HG02852 (cell line): ENCODE measurements around the gene DNLZ.
"Not testable (repeated sequence)": the region's sequence is repeated elsewhere in the genome, so short reads cannot be mapped to it uniquely, and the experiment has no call there.

ENCODE experiments used
- ATAC-seq: cut with Tn5 transposase; IDR thresholded peaks from one replicate; pipeline ENCODE4 v1.9.1; 2021; ENCODE audit warnings: mild to moderate bottlenecking, moderate library complexity; ENCODE audit not compliant: unreplicated experiment

DNLZ gene

DNA sequence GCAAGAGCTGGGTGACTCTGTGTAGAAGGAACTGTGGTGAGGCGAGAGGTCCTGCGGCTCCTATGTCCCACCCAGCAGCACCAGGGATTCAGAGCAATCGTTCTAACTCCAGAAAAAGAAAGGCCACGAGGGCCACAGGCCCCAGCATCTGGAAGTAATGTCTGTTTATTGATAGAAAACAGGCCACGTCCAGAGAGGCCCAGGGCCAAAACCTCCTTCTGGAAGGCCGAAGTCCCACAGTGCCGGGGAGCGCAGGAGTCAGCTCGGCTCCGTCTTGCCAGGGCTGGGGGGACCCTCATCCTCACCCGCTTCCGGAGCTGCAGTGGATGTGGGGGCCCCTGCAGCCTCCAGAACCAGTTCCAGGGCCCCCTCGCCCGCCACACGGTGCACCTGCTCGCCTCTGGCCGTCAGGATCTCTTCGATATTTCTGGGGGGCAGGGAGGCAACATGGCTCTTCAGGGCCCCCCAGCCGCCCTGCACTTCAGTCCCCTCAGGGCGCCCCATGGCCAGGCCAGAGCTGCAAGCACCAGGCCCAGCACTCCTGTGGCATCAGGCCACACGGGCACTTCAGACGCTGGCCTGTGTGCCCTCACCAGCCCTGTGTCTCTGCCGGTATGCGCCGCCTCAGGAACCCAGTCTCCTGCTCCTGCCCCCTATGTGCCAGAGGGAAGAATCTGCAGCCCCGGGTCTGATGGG, 1.6 kb downstream of the DNLZ start:
- ATAC-seq: no peak

DNA sequence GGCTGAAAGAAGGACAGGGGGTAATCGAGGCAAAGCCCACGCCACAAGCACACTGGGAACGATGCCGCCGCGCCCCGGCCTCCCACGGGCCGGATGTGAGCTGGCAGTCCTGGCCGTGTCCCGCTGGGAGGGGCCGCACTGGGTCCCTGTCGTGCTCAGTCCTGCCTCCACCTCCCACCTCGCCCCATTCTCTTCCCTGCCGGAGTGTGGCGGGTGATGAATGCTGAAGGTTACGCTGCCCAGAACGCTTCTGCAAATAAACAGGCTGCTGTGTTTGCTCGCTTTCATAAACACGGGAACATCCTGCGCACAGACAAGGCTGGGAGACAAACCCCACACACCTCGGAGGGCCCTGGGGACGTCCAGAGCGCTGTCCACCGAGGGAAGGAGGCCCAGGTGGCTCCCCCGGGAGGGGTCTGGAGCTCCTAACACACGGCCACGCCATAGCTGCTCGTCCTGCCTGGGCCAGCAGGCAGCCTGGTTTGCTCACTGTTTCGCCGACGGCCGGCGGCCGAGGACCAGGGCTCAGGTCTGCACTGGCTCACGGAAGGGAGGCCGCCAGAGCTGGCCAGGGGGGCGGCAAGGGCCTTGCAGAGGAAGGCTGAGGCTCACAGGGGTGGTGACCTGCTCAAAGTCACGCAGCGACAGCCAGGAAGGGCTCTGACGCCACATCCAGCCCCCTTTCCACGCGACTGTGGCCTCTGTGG, 2.3 kb downstream of the DNLZ start:
- no peak for ATAC-seq

DNA sequence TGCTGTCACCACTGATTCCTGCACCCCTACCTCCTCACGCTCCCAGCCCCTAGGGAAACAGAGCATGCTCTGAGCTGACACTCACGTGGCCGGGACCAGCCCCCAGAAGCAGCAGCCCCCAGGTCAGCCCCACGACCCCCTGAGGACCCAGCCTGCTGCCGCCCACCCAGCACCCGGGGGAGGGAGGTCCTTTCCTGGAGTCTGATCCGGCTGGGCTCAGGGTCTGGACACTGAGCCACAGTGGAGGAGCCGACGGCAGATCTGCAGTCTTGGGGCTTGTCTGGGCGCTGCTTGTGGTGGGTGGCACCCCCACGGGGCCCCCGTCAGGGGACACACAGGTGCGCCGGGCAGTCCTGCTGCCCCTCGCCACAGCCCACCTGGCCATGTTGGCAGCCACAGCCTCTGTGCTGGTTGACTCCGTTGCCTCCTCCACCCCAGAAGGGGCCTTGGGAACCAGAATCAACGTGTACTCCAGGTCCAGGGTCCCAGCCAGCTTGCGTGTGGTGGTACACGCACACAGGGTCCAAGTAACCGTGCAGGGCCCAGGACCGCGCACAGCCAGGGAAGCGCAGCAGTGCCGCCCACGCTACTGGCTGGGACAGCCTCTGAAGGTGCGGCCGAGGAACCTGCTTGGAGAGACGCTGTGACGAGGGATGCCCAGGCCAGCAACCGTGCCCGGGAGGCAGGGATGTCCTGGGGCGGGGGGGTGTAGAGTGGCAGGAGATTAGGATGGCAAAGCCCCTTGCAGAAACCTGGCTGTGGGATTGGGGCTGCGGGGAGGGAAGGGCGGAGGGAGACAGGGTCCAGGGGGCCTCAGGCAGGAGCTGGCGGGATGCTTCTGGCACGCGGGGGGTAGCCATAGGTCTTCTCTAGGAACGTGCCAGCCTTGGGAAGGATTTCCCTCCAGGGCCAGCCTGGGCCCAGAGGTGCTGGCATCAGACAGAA, 3.5 kb downstream of the DNLZ start:
- no peak for ATAC-seq

DNA sequence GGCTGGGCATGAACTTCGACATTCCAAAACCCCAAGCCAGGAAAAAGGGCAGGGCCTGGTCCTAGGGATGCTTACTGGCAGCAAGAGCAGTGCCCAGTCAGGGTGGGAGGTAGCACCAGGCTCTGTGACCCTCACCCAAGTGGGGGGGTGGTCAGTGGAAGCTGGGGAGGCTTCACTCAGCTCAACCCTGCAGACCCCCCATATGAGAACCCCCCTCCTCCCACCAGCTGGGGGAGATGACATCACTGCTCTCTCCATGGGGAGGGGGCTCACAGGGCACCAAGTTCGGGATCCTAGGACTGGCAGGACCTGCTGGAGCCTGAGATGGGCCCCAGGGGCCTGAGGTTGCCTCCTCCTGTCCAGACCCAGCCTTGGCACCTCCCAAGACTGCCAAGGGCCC, 4.7 kb downstream of the DNLZ start:
- ATAC-seq: no peak

DNA sequence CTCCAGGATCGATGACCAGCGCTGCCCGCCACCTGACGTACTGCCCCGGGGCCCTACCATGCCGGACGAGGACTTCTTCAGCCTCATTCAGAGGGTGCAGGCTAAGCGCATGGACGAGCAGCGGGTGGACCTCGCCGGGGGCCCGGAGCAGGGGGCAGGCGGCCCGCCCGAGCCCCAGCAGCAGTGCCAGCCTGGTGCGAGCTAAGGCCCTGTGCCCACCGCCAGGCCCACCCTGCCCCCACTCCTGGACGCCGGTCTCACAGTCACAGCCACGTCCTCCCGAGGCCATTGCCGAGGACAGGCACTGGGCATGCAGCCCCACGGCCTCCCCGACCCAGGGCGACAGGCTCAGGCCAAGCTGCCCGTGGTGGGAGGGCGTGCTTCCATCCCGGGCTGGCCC, 5.5 kb downstream of the DNLZ start:
- ATAC-seq: no peak

DNA sequence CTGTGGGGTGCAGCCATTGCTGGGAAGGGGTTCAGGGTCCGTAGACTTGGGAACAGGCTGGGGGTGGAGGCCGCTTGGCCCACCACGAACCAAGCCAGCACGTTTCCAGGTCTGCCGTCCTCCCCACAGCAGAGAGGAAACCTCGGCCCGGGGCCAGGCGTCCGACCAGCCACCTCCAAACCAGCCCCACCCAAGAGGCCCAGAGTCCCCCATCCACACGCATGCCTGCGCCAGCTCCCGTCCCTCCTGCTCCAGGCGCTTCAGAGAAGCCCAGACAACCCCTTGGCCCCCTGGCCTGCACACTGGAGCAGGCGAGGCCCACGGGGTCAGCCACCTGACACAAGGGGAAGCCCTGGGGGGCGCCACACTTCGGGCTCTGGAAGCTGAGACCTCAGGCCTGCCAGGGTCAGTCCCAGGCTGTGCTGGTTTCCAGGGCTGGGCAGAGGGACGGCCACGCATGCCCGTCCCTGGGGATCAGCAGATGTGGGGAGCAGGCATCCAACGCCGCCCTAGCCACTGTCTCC, 6.3 kb downstream of the DNLZ start:
- ATAC-seq: no peak

DNA sequence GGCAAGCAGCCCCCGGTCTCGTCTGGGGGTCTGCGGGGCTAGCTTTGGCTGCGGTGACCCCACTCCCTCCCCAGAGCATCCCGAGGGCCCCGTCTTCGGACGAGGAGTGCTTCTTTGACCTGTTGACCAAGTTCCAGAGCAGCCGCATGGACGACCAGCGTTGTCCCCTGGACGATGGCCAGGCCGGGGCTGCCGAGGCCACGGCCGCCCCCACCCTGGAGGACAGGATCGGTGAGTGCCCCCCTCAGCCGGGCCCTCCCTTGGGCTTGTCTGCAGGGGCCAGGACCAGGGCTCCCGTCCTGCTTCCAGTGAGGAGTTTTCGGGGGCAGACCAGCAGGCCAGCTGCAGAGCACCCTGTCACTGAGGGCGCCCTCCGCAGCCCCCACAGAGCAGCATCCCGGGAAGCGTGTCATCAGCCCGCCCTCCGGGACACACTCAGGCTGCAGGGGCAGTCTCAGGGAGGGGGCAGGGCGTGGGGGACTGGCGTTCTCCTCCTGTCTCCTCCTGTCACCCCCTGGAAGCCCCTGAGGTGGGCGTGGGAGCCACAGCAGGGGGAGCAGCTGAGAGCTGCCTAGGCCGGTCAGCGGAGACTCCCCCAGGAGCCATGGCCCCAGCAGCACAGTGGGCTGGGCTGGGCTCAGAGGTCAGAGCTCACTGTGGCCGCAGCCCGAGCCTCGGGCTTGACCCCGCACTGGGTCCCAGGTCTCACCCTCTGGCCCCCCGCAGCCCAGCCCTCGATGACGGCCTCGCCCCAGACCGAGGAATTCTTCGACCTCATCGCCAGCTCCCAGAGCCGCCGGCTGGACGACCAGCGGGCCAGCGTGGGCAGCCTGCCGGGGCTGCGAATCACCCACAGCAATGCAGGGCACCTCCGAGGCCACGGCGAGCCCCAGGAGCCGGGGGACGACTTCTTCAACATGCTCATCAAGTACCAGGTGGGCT, 7.7 kb downstream of the DNLZ start:
- no peak for ATAC-seq

DNA sequence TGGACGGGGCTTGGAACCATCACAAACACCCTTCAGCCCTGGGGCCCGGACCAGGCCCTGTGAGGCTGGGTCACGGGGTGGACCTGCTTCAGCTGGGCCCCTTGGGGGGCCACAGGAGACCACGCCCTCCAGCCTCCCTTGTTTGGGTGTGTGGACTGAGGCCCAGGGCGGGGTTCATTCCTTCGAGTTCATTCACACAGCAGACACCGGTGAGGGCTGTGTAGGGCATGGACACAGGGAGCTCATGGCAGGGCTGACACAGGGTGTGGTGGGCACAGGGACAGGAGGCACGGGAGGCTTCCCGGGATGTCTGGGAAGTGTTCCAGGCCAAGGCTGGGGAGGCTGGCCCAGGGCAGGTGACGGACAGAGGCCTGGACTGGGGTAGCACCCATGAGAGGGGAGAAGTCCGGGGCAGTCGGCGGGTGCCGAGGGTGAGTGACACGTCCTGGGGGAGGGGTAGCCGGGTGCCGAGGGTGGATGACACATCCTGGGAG, 8.9 kb downstream of the DNLZ start:
- no peak for ATAC-seq

DNA sequence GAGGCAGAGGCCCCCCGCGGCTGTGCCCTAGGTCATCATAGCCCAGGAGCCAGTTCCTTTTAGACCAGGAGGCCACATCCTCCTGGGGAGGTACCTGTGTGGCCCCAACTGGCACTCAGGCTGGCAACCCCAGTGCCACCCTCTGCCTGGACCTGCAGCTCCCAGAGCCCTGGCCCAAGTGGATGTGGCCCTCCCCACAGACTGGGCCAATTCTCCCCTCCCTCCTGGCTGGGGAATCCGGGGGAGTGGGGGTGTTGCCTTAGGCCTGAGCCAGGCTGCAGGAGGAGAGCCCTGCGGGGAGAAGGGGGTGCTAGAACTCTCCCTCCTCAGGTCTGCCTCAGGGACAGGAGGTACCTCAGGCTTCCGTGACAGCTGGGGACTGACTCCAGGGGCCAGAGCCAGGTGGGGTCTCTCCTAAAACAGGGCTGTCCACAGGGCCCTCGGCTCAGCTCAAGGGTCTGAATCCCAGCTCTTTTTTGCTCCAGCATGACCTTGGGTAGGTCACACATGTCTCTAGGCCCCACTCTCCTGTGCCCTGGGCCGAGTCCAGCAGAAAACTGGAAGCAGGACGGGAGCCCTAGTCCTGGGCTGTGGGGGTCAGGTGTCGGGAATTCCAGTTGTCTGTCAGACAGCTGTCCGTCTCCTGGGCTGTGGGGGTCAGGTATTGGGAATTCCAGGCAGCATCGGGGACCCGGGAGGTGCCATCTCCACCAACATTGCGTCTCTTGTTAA, 9.6 kb downstream of the DNLZ start:
- no peak for ATAC-seq

DNA sequence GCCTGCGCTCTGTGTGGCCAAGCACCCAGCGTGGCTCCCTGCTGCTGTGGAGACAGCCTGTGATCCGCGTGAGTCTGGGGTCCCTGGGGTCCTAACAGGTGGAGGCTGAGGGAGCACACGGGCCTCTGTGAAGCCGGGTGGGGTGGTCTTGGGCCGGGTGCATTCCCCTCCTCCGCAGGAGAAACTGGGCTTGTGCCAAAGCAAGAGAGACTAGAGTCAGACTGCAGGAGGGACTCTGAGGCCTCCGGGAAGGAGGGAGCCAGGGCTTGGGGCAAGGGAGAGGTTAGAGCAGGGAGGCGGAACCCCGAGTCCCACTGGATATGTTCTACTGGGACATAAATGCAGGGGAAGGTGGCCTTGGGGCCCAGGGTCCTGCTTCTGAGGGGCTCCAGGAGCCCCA, 10.5 kb downstream of the DNLZ start:
- no peak for ATAC-seq

DNA sequence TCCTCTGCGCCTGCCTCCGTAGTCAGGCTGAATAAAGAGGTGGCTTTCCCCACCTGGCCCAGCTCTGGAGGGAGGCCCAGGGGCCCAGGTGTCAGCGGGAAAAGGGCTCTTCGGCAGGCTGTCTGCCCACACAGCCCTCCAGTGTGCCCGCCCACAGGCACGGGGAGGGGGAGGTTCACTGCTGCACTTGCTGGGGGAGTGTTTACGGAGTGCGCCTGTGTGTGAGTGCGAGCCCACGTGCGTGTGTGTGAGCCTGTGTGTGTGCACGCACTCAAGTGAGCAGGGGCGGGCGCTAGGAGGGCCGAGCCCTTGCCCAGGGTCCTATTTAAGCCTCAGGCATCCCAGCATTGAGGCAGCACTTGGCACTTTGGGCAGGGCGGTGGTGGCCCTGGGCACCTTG, 10.9 kb downstream of the DNLZ start:
- ATAC-seq: no peak

DNA sequence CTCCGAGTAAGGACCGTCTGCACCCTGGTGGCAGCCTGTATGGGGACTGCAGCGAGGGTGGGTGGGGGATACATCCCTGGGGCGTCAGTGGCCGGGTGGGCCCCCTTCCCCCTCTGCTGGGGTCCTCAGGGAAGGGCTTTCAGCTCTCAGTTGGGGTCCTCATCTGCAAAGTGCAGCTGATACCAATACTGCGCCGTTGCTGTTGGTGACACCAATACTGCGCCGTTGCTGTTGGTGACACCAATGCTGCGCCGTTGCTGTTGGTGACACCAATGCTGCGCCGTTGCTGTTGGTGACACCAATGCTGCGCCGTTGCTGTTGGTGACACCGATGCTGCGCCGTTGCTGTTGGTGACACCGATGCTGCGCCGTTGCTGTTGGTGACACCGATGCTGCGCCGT, 11.7 kb downstream of the DNLZ start:
- not testable (repeated sequence) for ATAC-seq

DNA sequence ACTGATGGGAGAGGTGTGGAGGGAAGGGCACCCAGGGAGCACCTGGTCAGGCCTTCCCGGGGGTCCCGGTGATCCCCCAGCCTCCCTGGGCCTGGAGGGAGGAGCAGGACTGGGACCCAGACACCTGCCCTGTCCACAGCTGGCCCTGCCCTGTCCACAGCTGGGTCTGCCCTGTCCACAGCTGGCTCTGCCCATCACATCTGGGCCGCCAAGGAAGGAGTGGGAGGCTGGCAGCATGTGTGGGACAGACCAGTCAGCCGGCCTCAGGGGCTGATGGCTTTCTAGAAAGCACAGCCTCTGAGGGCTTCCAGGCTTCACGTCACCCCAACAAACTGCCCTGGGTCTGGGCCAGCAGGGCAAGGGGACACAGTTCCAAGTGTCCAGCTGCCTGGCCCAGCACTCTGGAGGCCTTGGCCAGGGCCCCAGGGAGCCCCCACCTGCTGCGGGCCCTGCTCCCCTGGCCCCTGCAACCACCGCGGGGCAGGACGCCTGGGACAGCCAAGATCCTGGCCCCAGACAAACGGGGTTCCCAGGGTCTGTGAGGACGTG, 12.2 kb downstream of the DNLZ start:
- ATAC-seq: no peak

DNA sequence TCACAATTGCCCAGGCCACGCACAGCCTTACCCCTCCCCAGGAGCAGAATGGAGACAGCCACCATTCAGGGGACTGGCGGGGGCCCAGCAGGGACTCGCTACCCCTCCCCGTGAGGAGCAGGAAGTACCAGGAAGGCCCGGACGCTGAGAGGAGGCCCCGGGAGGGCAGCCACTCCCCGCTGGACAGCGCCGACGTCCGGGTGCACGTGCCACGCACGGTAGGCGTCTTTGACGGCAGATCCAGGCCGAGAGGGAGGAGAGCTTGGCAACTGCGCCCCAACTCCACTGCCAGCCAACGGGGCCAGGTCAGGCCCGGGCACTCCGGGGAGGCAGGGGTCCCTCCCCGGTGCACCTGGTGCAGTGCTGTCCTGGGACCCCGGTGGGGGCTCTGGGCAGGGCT, 14.0 kb downstream of the DNLZ start:
- no peak for ATAC-seq

DNA sequence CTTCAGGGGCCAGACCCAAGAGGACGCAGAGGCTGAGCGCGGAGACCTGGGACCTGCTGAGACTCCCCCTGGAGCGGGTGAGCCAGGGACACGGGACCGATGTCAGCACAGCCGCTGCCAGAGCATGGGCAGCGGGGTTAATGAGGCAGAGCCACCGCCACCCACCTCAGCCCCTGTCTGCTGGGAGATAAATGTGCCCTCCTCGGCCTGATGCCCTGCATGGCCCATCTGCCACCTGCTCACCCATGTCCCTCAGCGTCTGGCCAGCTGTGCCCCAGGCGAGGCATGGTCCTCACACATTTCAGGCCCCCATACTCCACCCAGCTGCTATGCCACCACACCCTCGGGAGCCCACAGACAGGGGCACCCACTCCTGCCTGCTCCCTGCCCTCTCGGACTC, 14.9 kb downstream of the DNLZ start:
- no peak for ATAC-seq

DNA sequence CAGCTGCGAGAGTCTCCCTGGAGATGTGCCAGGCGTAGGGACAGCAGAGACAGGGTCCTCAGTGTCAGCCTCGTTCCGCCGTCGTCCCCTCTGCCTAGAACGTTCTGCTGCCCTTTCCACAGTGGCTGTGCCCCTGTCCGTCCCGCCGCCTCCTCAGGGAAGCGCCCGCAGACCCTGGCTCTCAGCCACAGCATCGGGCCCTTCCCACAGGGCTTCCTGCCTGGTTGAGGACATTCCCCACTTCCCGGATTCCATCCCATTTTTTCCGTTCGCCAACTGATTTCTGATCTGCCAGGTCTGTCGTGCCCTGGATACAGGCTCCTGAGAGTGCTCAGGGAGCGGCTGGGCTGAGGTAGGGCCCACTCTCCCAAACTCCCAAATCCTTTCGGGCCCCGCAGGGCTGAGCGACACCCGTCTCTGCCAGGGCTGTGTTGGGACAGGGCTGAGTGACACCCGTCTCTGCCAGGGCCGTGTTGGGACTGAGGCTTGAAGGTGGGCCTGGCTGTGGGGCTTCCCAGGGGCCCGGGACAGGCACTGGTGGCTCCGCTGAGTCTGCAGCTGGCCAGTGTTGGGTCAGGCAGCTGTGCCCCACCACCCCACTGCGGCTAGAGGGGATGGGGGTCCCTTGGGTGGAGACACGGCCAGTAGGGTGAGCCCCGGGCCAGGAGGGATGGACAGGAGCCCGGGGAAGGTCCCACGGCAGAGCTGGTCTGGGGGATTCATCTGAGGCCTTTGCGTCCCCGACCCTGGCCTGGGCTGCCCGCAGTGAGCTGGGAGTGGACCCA, 15.9 kb downstream of the DNLZ start:
- no peak for ATAC-seq

DNA sequence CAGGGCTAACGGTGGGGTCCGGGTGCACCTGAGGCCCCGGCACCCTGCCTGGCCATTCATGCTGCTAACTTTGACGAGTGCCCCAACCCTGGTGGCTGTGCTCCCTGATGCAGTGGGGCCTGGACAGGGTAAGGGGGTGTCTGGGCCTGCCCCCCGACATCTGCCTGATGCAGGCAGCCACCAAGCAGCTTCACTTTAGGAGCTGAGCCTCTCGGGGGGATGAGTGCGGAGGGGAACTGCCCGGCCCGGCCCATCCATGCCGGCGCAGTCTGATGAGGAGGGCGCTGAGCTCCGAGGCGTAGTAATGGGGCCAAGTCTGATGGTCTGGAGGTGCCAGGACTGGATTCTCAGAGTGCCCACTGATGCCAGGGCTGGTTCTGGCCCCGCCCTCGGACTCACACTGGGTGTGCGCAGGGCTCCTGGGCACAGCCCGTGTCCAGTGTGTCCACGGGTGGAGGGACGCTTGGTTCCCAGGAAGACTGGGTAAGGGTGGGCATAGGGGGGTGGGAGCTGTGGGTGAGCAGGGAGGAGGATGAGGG, 16.5 kb downstream of the DNLZ start:
- no peak for ATAC-seq

DNA sequence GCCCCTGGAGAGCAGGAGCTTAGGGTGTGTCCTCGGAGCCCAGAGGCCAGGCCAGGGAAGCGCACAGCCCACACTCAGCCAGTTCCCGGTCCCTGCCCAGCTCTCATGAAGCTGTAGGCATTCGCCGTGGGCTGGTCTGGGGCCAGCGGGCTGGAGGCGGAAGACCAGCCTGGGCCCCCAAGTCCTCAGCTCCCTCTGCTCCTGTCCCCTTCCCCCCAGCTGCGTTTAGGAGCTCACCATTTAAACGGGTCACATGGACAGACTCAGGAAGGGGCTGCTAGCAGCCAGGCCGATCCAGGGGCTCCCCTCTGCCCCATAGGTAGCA, 17.4 kb downstream of the DNLZ start:
- ATAC-seq: no peak
